Endothelial cell (in vitro differentiated cells): ENCODE measurements around the gene COL5A2. TPM values are rescaled to one million over a fixed set of nuclear protein-coding genes. Genes with fewer than 3 reads are reported as not detected.

ENCODE experiments used
- DNase-seq: peaks from one replicate; pipeline ENCODE4 v3.0.0; 2021; ENCODE audit warnings: low spot score
- H3K27ac Mint-ChIP-seq: one replicate; pipeline ENCODE4 v1.8.0; 2021; ENCODE audit warnings: mixed read lengths, inconsistent platforms; ENCODE audit not compliant: unreplicated experiment
- H3K27me3 Mint-ChIP-seq: one replicate; pipeline ENCODE4 v1.8.0; 2021; ENCODE audit warnings: mild to moderate bottlenecking, moderate library complexity, mixed read lengths, inconsistent platforms; ENCODE audit not compliant: unreplicated experiment
- H3K36me3 Mint-ChIP-seq: one replicate; pipeline ENCODE4 v1.8.0; 2021; ENCODE audit warnings: mild to moderate bottlenecking, low read depth, mixed read lengths, inconsistent platforms; ENCODE audit not compliant: unreplicated experiment
- H3K4me1 Mint-ChIP-seq: one replicate; pipeline ENCODE4 v1.8.0; 2021; ENCODE audit warnings: mild to moderate bottlenecking, mixed read lengths, inconsistent platforms; ENCODE audit not compliant: unreplicated experiment
- H3K4me3 Mint-ChIP-seq: one replicate; pipeline ENCODE4 v1.8.0; 2021; ENCODE audit warnings: mild to moderate bottlenecking, mixed read lengths, inconsistent platforms; ENCODE audit not compliant: unreplicated experiment
- H3K9me3 Mint-ChIP-seq: one replicate; pipeline ENCODE4 v1.8.0; 2021; ENCODE audit warnings: mixed read lengths, inconsistent platforms; ENCODE audit not compliant: unreplicated experiment
- total RNA-seq: library from RNA; stranded (reverse); fragmentation: NEBNext Ultra II Directional; extraction: Animal tissue kit (Norgen Biotek cat#: 25700); gene quantifications from one replicate; pipeline ENCODE4 v1.2.1, GENCODE V29; 2021; ENCODE audit not compliant: unreplicated experiment
- TF ChIP-seq, protein P1 (sequence below): fragments of 200-600 bp; sonication (generic); IDR thresholded peaks from one replicate; pipeline ENCODE4 v1.5.0; 2021; ENCODE audit warnings: antibody characterized with exemption; ENCODE audit not compliant: unreplicated experiment

Gene COL5A2
- total RNA-seq, 1 donor from 2014 or later, result 243 TPM

- DNase-seq, result no peak
- Mint-ChIP-seq H3K27ac (no peak overlapping the region), H3K9me3 (no peaks in the 10 kb centered on the region), H3K4me3 (no peak overlapping the region), H3K36me3 (no peaks in the 10 kb centered on the region), H3K27me3 (peaks cover 3% of the 10 kb centered on the region), H3K4me1 (peaks cover 18% of the 10 kb centered on the region)
- TF ChIP-seq, protein P1, sequence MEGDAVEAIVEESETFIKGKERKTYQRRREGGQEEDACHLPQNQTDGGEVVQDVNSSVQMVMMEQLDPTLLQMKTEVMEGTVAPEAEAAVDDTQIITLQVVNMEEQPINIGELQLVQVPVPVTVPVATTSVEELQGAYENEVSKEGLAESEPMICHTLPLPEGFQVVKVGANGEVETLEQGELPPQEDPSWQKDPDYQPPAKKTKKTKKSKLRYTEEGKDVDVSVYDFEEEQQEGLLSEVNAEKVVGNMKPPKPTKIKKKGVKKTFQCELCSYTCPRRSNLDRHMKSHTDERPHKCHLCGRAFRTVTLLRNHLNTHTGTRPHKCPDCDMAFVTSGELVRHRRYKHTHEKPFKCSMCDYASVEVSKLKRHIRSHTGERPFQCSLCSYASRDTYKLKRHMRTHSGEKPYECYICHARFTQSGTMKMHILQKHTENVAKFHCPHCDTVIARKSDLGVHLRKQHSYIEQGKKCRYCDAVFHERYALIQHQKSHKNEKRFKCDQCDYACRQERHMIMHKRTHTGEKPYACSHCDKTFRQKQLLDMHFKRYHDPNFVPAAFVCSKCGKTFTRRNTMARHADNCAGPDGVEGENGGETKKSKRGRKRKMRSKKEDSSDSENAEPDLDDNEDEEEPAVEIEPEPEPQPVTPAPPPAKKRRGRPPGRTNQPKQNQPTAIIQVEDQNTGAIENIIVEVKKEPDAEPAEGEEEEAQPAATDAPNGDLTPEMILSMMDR, result no peak
Measured at GRCh38 chr2:189128970-189129369, 50.6 kb downstream of the COL5A2 start.

DNA sequence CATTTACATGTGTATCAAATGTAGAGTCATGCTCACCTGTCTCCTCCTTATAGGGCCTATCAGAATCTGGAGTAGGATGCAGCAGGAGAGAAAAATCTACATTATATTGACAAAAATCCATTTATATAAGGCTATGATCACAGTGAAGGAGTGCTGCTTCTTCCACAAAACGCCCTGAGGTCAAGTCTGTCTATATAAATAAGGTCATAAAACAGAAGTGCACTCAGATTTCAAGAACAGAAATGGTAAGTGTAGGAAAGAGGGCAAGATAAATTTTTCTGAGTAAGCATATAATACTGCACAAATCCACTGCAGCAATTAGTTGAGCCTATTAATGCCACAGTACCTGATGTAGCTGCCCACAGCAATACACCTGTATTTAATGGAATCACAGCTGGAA lies 51.8 kb downstream of the COL5A2 start:
- H3K36me3 Mint-ChIP-seq, result no peaks in the 10 kb centered on the region
- peaks cover 3% of the 10 kb centered on the region for H3K27me3 Mint-ChIP-seq
- H3K4me3 Mint-ChIP-seq, result no peak overlapping the region
- TF ChIP-seq, protein P1, result no peak
- peaks cover 24% of the 10 kb centered on the region for H3K4me1 Mint-ChIP-seq
- no peak for DNase-seq
- H3K27ac Mint-ChIP-seq, result no peak overlapping the region
- H3K9me3 Mint-ChIP-seq, result no peaks in the 10 kb centered on the region

GRCh38 chr2:189125195-189125594 lies 54.4 kb downstream of the COL5A2 start:
- Mint-ChIP-seq H3K27ac (no peak overlapping the region), H3K9me3 (no peaks in the 10 kb centered on the region), H3K27me3 (peaks cover 3% of the 10 kb centered on the region), H3K4me3 (no peak overlapping the region), H3K36me3 (no peaks in the 10 kb centered on the region), H3K4me1 (peaks cover 30% of the 10 kb centered on the region)
- no peak for DNase-seq
- TF ChIP-seq, protein P1, result no peak

- no peak for DNase-seq
- Mint-ChIP-seq H3K27me3 (peaks cover 3% of the 10 kb centered on the region), H3K4me1 (peaks cover 32% of the 10 kb centered on the region), H3K9me3 (no peaks in the 10 kb centered on the region), H3K27ac (peak overlapping the region; percentile 70), H3K4me3 (no peak overlapping the region), H3K36me3 (no peaks in the 10 kb centered on the region)
- TF ChIP-seq, protein P1, result no peak
Measured at GRCh38 chr2:189124175-189124574, 55.4 kb downstream of the COL5A2 start.

DNA sequence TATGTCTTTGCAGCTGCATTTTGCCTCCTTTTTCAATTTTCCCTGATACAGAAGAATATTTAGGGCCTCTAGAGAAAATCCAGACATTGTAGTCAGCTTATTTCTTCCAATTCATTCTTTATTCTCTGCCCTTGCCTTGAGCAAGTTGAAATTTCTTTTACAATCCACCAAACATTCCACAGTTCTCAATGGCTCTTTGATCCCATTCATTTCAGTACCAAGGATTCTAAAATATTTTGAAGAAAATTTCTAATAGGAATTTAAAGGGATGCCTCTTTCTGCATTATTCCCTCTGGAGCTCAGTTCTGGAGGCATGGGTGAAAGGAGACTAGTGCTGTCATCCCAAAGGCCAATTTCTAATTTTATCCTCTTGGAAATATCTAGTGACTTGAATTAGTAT lies 61.2 kb downstream of the COL5A2 start:
- Mint-ChIP-seq H3K4me1 (peaks cover 22% of the 10 kb centered on the region), H3K9me3 (no peaks in the 10 kb centered on the region), H3K36me3 (no peaks in the 10 kb centered on the region), H3K27ac (no peak overlapping the region), H3K27me3 (no peaks in the 10 kb centered on the region), H3K4me3 (no peak overlapping the region)
- no peak for DNase-seq
- TF ChIP-seq, protein P1, result no peak
